NB4 (cell line): ENCODE results near the gene CNOT6L.

Source experiments
- CTCF ChIP-seq: IDR thresholded peaks from one replicate; pipeline ENCODE4 v1.5.1; 2012; ENCODE audit warnings: low read depth, low read length
- POLR2A ChIP-seq: IDR thresholded peaks from 2 replicates; pipeline ENCODE4 v1.6.1; 2011; ENCODE audit warnings: mild to moderate bottlenecking; ENCODE audit not compliant: insufficient read length; ENCODE audit errors: extremely low read depth
- TF ChIP-seq, protein P1 (sequence below): IDR thresholded peaks from 2 replicates; pipeline ENCODE4 v1.6.1; 2011; ENCODE audit warnings: low read depth, low read length

DNA sequence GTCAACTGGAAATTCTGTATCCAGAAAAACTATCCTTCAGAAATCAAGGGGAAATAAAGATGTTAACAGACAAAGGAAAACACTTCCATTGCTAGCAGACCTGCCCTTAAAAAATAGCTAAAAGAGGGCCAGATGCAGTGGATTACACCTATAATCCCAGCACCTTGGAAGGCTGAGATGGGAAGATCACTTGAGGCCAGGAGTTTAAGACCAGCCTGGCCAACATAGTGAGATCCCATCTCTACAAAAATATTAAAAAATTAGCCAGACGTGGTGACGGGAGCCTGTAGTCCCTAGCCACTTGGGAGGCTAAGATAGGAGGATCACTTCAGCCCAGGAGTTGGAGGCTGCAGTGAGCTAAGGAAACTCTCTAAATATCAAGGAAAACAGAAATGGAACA is 67.4 kb downstream of the CNOT6L start:
- TF ChIP-seq CTCF = no peak
- no peak for TF ChIP-seq POLR2A
- TF ChIP-seq, protein P1, sequence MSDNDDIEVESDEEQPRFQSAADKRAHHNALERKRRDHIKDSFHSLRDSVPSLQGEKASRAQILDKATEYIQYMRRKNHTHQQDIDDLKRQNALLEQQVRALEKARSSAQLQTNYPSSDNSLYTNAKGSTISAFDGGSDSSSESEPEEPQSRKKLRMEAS = no peak
